A549 (cell line): ENCODE results near the gene PDSS1. TPM values are rescaled to one million over a fixed set of nuclear protein-coding genes. Genes with fewer than 3 reads are reported as not detected.
A peak's percentile ranks its signal among the peaks of the same experiment; 100 is the strongest.

Experiments
- ATAC-seq, 2 experiments: fragments of 200-7000 bp in 1 of 2; fragments of >200 bp in 1 of 2; cut with Nextera tagmentation in 1 of 2; cut with Tn5 transposase in 1 of 2; 3 replicates each; pipeline versions ENCODE4 v1.8.0 to v1.9.1; 2018 to 2020; ENCODE audit warnings: mild to moderate bottlenecking in 1 of 2, moderate library complexity in 1 of 2
- CTCF ChIA-PET: fragments of 300-600 bp; sonication (Branson Sonifier 250); formaldehyde crosslinking; extraction: SDS; loops from one replicate; lab custom pipeline; 2021; ENCODE audit warnings: antibody characterized with exemption, inconsistent platforms; lab: Yijun Ruan, JAX
- POLR2A ChIA-PET: fragments of 350-600 bp; formaldehyde crosslinking; extraction: SDS; loops from one replicate; lab custom pipeline; 2021; ENCODE audit warnings: antibody characterized with exemption, inconsistent platforms; lab: Yijun Ruan, JAX
- DNase-seq, 2 experiments: peaks; one replicate each; pipeline versions ENCODE4 v3.0.0 to v3.0.0-alpha.2; 2011 to 2016; ENCODE audit warnings: low read depth in 1 of 2, low spot score in 1 of 2
- FAIRE-seq: peaks from 2 replicates; lab custom pipeline; 2011; peaks lifted over from hg19 to GRCh38; lab: Jason Lieb, UNC
- H3K27ac ChIP-seq, 2 experiments: fragments of >200 bp; sonication (Bioruptor Twin); formaldehyde crosslinking; 3 replicates each; pipeline ENCODE4 v1.5.1; 2016 to 2017
- H3K4me1 ChIP-seq: fragments of >200 bp; sonication (Bioruptor Twin); formaldehyde crosslinking; 3 replicates; pipeline ENCODE4 v1.6.1; 2016
- H3K4me2 ChIP-seq: fragments of >200 bp; sonication (Bioruptor Twin); formaldehyde crosslinking; 3 replicates; pipeline ENCODE4 v1.6.1; 2016
- H3K4me3 ChIP-seq: fragments of >200 bp; sonication (Bioruptor Twin); formaldehyde crosslinking; 3 replicates; pipeline ENCODE4 v1.5.1; 2016
- H3K9me3 ChIP-seq: fragments of >200 bp; sonication (Bioruptor Twin); formaldehyde crosslinking; 3 replicates; pipeline ENCODE4 v1.6.1; 2016
- BHLHE40 ChIP-seq: IDR thresholded peaks from 2 replicates; pipeline ENCODE4 v1.6.1; 2012; ENCODE audit warnings: low read depth, low read length, inconsistent platforms
- EHMT2 ChIP-seq: fragments of 200-600 bp; sonication (generic); IDR thresholded peaks from 2 replicates; pipeline ENCODE4 v1.6.1; 2016; ENCODE audit warnings: antibody characterized with exemption, low read depth, mild to moderate bottlenecking, moderate library complexity
- ESRRA ChIP-seq: fragments of 150-350 bp; IDR thresholded peaks from 2 replicates; pipeline ENCODE4 v1.6.1; 2014; ENCODE audit warnings: mild to moderate bottlenecking, low read length, borderline replicate concordance
- GATA3 ChIP-seq: IDR thresholded peaks from 2 replicates; pipeline ENCODE4 v1.6.1; 2012; ENCODE audit warnings: borderline replicate concordance
- HDAC2 ChIP-seq: fragments of 200-600 bp; sonication (generic); IDR thresholded peaks from 2 replicates; pipeline ENCODE4 v1.6.1; 2016
- HEYL ChIP-seq: fragments of 250-450 bp; sonication (Bioruptor Pico); IDR thresholded peaks from 2 replicates; pipeline ENCODE4 v1.8.0; 2021; ENCODE audit warnings: mild to moderate bottlenecking, moderate library complexity
- HOXA7 ChIP-seq: fragments of 250-450 bp; sonication (Bioruptor Pico); IDR thresholded peaks from 2 replicates; pipeline ENCODE4 v1.5.0; 2020; ENCODE audit warnings: mild to moderate bottlenecking, moderate library complexity
- JUNB ChIP-seq: fragments of >200 bp; sonication (Bioruptor Twin); formaldehyde crosslinking; IDR thresholded peaks from 2 replicates; pipeline ENCODE4 v1.6.1; 2016
- MAFK ChIP-seq: fragments of 450-650 bp; IDR thresholded peaks from 2 replicates; pipeline ENCODE4 v1.6.1; 2014; ENCODE audit not compliant: partially characterized antibody
- MAZ ChIP-seq: fragments of 150-350 bp; IDR thresholded peaks from 2 replicates; pipeline ENCODE4 v1.6.1; 2014; ENCODE audit warnings: antibody characterized with exemption, low read depth, low read length, borderline replicate concordance
- PHF8 ChIP-seq: fragments of 200-600 bp; sonication (generic); IDR thresholded peaks from 2 replicates; pipeline ENCODE4 v1.6.1; 2016; ENCODE audit warnings: low read depth, mild to moderate bottlenecking, antibody characterized with exemption, moderate library complexity, borderline replicate concordance
- POLR2AphosphoS2 ChIP-seq: conservative IDR thresholded peaks from 2 replicates; pipeline ENCODE4 v1.6.1; 2012; ENCODE audit warnings: low read length, improper control_type of control experiment, inconsistent platforms
- RAD21 ChIP-seq, 2 experiments: fragments of >200 bp in 1 of 2; sonication (Bioruptor Twin) in 1 of 2; formaldehyde crosslinking in 1 of 2; IDR thresholded peaks in 1 of 2; conservative IDR thresholded peaks in 1 of 2; 2 replicates in 1 of 2; 3 replicates in 1 of 2; pipeline ENCODE4 v1.6.1; 2012 to 2018; ENCODE audit warnings: inconsistent platforms in 1 of 2
- RFX5 ChIP-seq: fragments of 450-650 bp; IDR thresholded peaks from 2 replicates; pipeline ENCODE4 v1.7.1; 2014; ENCODE audit warnings: antibody characterized with exemption, mild to moderate bottlenecking, moderate library complexity
- RNF2 ChIP-seq: fragments of 200-600 bp; sonication (generic); IDR thresholded peaks from 2 replicates; pipeline ENCODE4 v1.6.1; 2016; ENCODE audit warnings: low read depth, mild to moderate bottlenecking, antibody characterized with exemption, moderate library complexity, borderline replicate concordance
- SREBF2 ChIP-seq: fragments of 450-650 bp; IDR thresholded peaks from 2 replicates; pipeline ENCODE4 v1.6.1; 2014; ENCODE audit warnings: mild to moderate bottlenecking, moderate library complexity
- TP53 ChIP-seq: fragments of 250-450 bp; sonication (Bioruptor Pico); IDR thresholded peaks from 2 replicates; pipeline ENCODE4 v1.5.0; 2021; ENCODE audit warnings: mild to moderate bottlenecking, moderate library complexity
- ZC3H11A ChIP-seq: fragments of 450-650 bp; IDR thresholded peaks from 2 replicates; pipeline ENCODE4 v1.6.1; 2014; ENCODE audit warnings: antibody characterized with exemption, mild to moderate bottlenecking
- ZNF302 ChIP-seq: fragments of 250-450 bp; sonication (Bioruptor Pico); IDR thresholded peaks from 2 replicates; pipeline ENCODE4 v1.9.0; 2021; ENCODE audit warnings: inconsistent platforms, mild to moderate bottlenecking, moderate library complexity
- WGBS: methylation state at CpG from one replicate; pipeline ENCODE4 v1.1.6; 2017; ENCODE audit errors: missing lambda C conversion rate; 5-methylcytosine and 5-hydroxymethylcytosine counted together
- polyA plus RNA-seq, 4 experiments: library from polyadenylated mRNA; depleted of rRNA in 3 of 4; stranded (reverse); fragments of >200 nt; fragmentation: RNase III in 1 of 4; extraction: RNeasy Plus Mini Kit Qiagen cat#74134 plus additional on column Dnase treatment in 1 of 4; gene quantifications; 2 replicates in 3 of 4; 3 replicates in 1 of 4; pipeline ENCODE4 v1.2.3, GENCODE V29; 2011 to 2017
- TF ChIP-seq, protein P1 (sequence below): fragments of >200 bp; sonication (Bioruptor Twin); formaldehyde crosslinking; IDR thresholded peaks from 3 replicates; pipeline ENCODE4 v1.6.1; 2016
- TF ChIP-seq, protein P2 (sequence below): fragments of >200 bp; sonication (Bioruptor Twin); formaldehyde crosslinking; IDR thresholded peaks from 3 replicates; pipeline ENCODE4 v1.5.1; 2016
- TF ChIP-seq, protein P3 (sequence below): IDR thresholded peaks from 2 replicates; pipeline ENCODE4 v1.6.1; 2012; ENCODE audit warnings: low read depth, borderline replicate concordance
- TF ChIP-seq, protein P4 (sequence below): fragments of 250-450 bp; sonication (Bioruptor Pico); IDR thresholded peaks from 2 replicates; pipeline ENCODE4 v1.5.0; 2020; ENCODE audit warnings: low read depth, mild to moderate bottlenecking, moderate library complexity
- TF ChIP-seq, protein P5 (sequence below): fragments of >200 bp; sonication (Bioruptor Twin); formaldehyde crosslinking; IDR thresholded peaks from 2 replicates; pipeline ENCODE4 v1.6.1; 2016

The PDSS1 gene
- polyA plus RNA-seq, 2 of the 4 experiments (the other 2 are of a cell fraction) = 14.9 to 24.8 TPM

DNA sequence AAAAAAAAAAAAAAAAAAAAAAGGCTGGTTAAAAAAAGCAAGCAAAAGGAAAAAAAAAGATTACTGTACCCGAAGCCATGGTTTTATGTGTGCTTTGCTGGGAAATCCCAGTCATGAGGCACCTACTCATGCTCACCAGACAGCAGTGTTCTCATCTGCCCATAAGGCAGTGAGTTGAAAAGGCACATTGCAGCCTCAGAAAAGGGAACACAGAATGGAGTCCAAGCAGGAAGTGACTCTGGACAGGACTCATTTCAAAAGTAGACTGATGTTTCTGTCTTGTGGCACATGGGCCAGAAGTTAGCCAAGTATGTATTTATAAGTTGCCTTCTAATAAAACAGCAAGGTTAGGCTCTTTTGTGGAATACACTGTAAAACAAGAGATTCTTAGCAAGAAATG lies 40.2 kb downstream of the PDSS1 start:
- WGBS = 91% methylated on average over 1 of the region's 1 CpG
- Histone ChIP-seq H3K27ac (no peak overlapping the region), H3K4me2 (no peak overlapping the region), H3K9me3 (no peaks in the 10 kb centered on the region), H3K4me3 (no peak overlapping the region), H3K4me1 (no peaks in the 10 kb centered on the region)
- DNase-seq (no peak), FAIRE-seq (no peak), ATAC-seq (no peak)
- ChIA-PET CTCF (no interaction called here), POLR2A (no interaction called here)
- TF ChIP-seq HOXA7 (CRISPR knock-in tag) (no peak), JUNB (no peak), SREBF2 (no peak), RAD21 (conservative IDR thresholded peaks at IDR 0.05 in 1 of 2, IDR thresholded peaks at IDR 0.05 in 1 of 2) (no peak), ESRRA (no peak), TP53 (CRISPR knock-in tag) (no peak), BHLHE40 (no peak), GATA3 (no peak), RFX5 (no peak), ZNF302 (no peak)
- TF ChIP-seq, protein P1, sequence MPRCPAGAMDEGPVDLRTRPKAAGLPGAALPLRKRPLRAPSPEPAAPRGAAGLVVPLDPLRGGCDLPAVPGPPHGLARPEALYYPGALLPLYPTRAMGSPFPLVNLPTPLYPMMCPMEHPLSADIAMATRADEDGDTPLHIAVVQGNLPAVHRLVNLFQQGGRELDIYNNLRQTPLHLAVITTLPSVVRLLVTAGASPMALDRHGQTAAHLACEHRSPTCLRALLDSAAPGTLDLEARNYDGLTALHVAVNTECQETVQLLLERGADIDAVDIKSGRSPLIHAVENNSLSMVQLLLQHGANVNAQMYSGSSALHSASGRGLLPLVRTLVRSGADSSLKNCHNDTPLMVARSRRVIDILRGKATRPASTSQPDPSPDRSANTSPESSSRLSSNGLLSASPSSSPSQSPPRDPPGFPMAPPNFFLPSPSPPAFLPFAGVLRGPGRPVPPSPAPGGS = no peak
- TF ChIP-seq, protein P2, sequence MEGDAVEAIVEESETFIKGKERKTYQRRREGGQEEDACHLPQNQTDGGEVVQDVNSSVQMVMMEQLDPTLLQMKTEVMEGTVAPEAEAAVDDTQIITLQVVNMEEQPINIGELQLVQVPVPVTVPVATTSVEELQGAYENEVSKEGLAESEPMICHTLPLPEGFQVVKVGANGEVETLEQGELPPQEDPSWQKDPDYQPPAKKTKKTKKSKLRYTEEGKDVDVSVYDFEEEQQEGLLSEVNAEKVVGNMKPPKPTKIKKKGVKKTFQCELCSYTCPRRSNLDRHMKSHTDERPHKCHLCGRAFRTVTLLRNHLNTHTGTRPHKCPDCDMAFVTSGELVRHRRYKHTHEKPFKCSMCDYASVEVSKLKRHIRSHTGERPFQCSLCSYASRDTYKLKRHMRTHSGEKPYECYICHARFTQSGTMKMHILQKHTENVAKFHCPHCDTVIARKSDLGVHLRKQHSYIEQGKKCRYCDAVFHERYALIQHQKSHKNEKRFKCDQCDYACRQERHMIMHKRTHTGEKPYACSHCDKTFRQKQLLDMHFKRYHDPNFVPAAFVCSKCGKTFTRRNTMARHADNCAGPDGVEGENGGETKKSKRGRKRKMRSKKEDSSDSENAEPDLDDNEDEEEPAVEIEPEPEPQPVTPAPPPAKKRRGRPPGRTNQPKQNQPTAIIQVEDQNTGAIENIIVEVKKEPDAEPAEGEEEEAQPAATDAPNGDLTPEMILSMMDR = no peak

DNA sequence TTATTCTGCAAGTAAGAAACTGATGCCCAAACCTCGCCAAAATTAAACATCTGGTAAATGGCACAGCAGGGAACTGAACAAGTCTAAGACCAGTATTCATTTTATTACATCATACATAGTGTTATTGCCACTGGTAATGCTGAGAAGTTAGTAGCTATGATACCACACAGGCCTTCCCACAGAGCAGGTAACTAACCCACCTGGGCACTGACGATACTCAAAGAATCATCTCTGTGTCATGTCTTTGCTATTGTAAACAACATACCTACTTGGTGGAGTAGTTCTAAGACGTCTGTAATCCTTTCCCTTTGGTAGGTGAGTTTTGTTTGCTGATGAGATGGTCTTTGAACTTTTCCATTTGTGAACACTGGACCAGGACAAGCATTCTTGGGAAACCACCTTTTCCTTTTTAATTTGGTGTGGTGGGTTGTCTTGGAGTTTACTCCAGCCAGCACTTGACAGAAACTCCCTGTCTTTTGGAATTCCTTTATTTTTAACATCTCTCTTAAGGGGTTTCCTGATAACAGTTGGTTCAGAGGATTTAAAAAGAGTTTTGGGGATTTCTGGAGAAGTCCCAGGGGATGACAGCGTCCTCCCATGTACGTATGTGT lies 40.9 kb downstream of the PDSS1 start:
- CTCF ChIA-PET = interaction anchor here (0.9 kb wide), 1 partner anchor 13 kb away, joined by 3 read pairs; no protein-coding TSS in a partner anchor
- no peaks in the 10 kb centered on the region for H3K9me3 ChIP-seq
- H3K27ac ChIP-seq = no peak overlapping the region
- no peak for DNase-seq
- WGBS = 80% methylated on average over 5 of the region's 5 CpGs
- no peak overlapping the region for H3K4me3 ChIP-seq
- no peak for FAIRE-seq
- ATAC-seq = no peak
- TF ChIP-seq HDAC2 = no peak
- no peak for TF ChIP-seq ZNF302
- TF ChIP-seq POLR2AphosphoS2 = no peak
- no peak for TF ChIP-seq GATA3
- no peak for TF ChIP-seq SREBF2
- no peak for TF ChIP-seq MAZ
- TF ChIP-seq RAD21 (conservative IDR thresholded peaks at IDR 0.05 in 1 of 2, IDR thresholded peaks at IDR 0.05 in 1 of 2) = no peak
- POLR2A ChIA-PET = no interaction called here
- H3K4me2 ChIP-seq = no peak overlapping the region
- no peaks in the 10 kb centered on the region for H3K4me1 ChIP-seq

DNA sequence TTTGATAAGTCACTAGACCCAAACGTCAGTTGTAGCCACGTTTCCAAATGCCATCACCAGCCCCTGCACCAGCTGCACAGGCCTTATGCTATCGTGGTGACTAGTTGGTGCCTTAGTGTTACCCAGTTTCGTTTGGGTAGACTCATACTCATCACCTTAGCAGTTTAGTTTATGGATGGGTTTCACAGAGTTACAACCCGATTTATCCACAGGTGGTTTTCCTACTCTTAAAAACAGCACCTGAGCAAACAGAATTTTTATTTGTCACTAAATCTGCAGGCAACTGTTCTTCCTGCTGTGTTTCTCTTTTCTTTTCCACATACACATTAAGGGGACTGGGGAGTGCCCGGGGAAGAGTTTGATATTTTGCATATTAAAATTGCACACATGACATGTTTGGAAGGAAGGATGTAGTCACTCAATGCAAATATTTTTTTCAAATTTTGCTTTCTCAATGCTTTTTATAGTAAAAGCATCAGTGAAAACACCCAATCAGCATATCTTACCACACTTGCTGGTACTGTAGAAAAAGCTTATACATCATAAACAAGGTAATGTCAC lies 41.6 kb downstream of the PDSS1 start:
- DNase-seq (no peak), FAIRE-seq (no peak), ATAC-seq (no peak)
- Histone ChIP-seq H3K4me2 (no peak overlapping the region), H3K4me1 (no peaks in the 10 kb centered on the region), H3K9me3 (no peaks in the 10 kb centered on the region), H3K4me3 (no peak overlapping the region), H3K27ac (no peak overlapping the region)
- WGBS = 82% methylated on average over 6 of the region's 6 CpGs
- TF ChIP-seq MAFK (peak; percentile 65), ZC3H11A (no peak)
- POLR2A ChIA-PET = no interaction called here
- CTCF ChIA-PET = interaction anchor here (0.9 to 1.8 kb wide), 3 partner anchors 13 to 142 kb away, joined by 3 to 13 read pairs (median 10); no protein-coding TSS in a partner anchor

DNA sequence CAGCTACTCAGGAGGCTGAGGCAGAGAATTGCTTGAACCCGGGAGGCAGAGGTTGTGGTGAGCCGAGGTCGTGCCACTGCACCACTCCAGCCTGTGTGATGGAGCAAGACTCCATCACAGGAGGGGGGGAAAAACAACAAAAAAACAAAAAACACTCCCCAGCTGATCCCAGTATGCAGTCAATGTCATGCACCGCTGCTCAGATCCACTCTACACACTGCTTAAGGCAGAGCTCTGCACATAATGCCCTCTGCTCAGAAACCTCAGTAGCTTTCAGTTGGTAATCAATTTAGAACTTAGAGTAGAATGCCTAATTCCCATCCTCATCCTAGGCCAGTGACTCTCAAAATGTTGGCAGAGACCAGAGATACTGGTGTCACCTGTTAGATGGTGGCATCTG lies 43.9 kb downstream of the PDSS1 start:
- DNase-seq (no peak), FAIRE-seq (no peak), ATAC-seq (peak in 1 of 2 experiments; percentile 21; a peak in 1 of 6 replicates)
- CTCF ChIA-PET = interaction anchor here (1.6 kb wide), 1 partner anchor 12 kb away, joined by 4 read pairs; no protein-coding TSS in a partner anchor
- POLR2A ChIA-PET = no interaction called here
- Histone ChIP-seq H3K4me1 (no peaks in the 10 kb centered on the region), H3K9me3 (no peaks in the 10 kb centered on the region), H3K4me2 (no peak overlapping the region), H3K27ac (no peak overlapping the region), H3K4me3 (no peak overlapping the region)
- WGBS = 91% methylated on average over 3 of the region's 4 CpGs
- TF ChIP-seq, protein P3, sequence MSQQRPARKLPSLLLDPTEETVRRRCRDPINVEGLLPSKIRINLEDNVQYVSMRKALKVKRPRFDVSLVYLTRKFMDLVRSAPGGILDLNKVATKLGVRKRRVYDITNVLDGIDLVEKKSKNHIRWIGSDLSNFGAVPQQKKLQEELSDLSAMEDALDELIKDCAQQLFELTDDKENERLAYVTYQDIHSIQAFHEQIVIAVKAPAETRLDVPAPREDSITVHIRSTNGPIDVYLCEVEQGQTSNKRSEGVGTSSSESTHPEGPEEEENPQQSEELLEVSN = no peak
- TF ChIP-seq, protein P4, sequence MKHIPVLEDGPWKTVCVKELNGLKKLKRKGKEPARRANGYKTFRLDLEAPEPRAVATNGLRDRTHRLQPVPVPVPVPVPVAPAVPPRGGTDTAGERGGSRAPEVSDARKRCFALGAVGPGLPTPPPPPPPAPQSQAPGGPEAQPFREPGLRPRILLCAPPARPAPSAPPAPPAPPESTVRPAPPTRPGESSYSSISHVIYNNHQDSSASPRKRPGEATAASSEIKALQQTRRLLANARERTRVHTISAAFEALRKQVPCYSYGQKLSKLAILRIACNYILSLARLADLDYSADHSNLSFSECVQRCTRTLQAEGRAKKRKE (CRISPR knock-in tag) = no peak
- TF ChIP-seq EHMT2 (no peak), PHF8 (no peak), HEYL (no peak), SREBF2 (no peak), RNF2 (no peak)
- TF ChIP-seq, protein P5, sequence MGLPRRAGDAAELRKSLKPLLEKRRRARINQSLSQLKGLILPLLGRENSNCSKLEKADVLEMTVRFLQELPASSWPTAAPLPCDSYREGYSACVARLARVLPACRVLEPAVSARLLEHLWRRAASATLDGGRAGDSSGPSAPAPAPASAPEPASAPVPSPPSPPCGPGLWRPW = no peak
